Measurements from ENCODE around the gene CCL1. TPM values are rescaled to one million over a fixed set of nuclear protein-coding genes. Genes with fewer than 3 reads are reported as not detected.

CCL1 gene
- total and polyA plus RNA-seq, 2 of the 4 experiments (the other 2 are of a cell fraction): not detected

DNA sequence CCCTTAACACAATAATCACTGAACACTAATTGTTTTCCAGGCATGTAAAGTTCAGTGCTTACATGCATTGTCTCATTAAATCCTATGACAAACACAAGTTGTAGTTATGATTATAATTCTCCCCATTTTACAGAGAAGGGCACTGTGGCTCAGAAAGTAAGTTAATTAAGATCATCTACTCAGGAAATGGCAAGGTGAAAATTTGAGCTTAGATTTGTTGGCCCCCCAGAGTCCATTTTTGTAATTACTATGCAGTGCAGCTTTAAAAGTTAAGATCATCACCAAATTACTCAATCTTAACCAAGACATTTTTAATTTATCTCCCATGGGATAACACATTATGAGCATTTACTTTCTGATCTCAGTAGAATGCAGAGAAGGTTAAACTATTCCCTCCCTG lies 34.2 kb upstream of the CCL1 start:
- H4K5ac ChIP-seq (ENCODE audit: low read depth, low read length): no peak overlapping the region
- H3K56ac ChIP-seq (ENCODE audit: extremely low read depth, insufficient read depth, low read length): no peak overlapping the region
- no peak overlapping the region for H3K23ac ChIP-seq (ENCODE audit: low read depth, low read length)
- BruUV-seq (replicated peaks): no TSS peak
- no peak overlapping the region for H3K4me2 ChIP-seq (ENCODE audit: low read depth, low read length)
- in situ Hi-C loops (cut with MboI; ENCODE audit: low sequenced_read_pairs) (no loop called here), intact Hi-C loops (cut with micrococcal nuclease) (no loop called here), dilution Hi-C loops (cut with HindIII; ENCODE audit: low sequenced_read_pairs, unreplicated experiment) (no loop called here)
- no peaks in the 10 kb centered on the region for H3K4me1 ChIP-seq (ENCODE audit: control insufficient read depth, insufficient read depth, low read length)
- TF ChIP-seq SMC3 (IDR thresholded peaks at IDR 0.05; ENCODE audit: low read depth, low read length) (no peak), CEBPB (IDR thresholded peaks at IDR 0.05; ENCODE audit: low read depth, low read length) (no peak), MXI1 (IDR thresholded peaks at IDR 0.05; ENCODE audit: borderline replicate concordance, low read depth, low read length) (no peak), MAFK (IDR thresholded peaks at IDR 0.05; ENCODE audit: low read depth, low read length) (no peak), CHD1 (IDR thresholded peaks at IDR 0.05; ENCODE audit: low read depth, low read length) (no peak), FOS (IDR thresholded peaks at IDR 0.05; ENCODE audit: low read depth, low read length) (no peak), BHLHE40 (IDR thresholded peaks at IDR 0.05; ENCODE audit: low read depth, low read length) (no peak), NFE2L2 (IDR thresholded peaks at IDR 0.05; ENCODE audit: low read depth, low read length) (no peak), RAD21 (IDR thresholded peaks at IDR 0.05; ENCODE audit: low read length) (no peak), POLR2A (IDR thresholded peaks at IDR 0.05; ENCODE audit: low read depth, low read length) (no peak), RCOR1 (IDR thresholded peaks at IDR 0.05; ENCODE audit: insufficient replicate concordance, low read length) (no peak)
- TF ChIP-seq, protein P1, sequence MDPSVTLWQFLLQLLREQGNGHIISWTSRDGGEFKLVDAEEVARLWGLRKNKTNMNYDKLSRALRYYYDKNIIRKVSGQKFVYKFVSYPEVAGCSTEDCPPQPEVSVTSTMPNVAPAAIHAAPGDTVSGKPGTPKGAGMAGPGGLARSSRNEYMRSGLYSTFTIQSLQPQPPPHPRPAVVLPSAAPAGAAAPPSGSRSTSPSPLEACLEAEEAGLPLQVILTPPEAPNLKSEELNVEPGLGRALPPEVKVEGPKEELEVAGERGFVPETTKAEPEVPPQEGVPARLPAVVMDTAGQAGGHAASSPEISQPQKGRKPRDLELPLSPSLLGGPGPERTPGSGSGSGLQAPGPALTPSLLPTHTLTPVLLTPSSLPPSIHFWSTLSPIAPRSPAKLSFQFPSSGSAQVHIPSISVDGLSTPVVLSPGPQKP (IDR thresholded peaks at IDR 0.05; ENCODE audit: borderline replicate concordance, low read depth, low read length): no peak
- H3K36me3 ChIP-seq (ENCODE audit: control insufficient read depth, insufficient read depth, low read length): no peaks in the 10 kb centered on the region
- ChIA-PET CTCF (no interaction called here), POLR2A (ENCODE audit: unreplicated experiment) (no interaction called here)
- H2BK120ac ChIP-seq (ENCODE audit: low read depth, low read length): no peak overlapping the region
- H2AK9ac ChIP-seq (replicated peaks; ENCODE audit: low read depth, low read length, poor library complexity): no peak overlapping the region
- no peak overlapping the region for H2BK20ac ChIP-seq (ENCODE audit: low read depth, low read length)
- H3K79me1 ChIP-seq (ENCODE audit: low read depth in 1 of 2, low read length in 2 of 2): no peaks in the 10 kb centered on the region
- H3K27me3 ChIP-seq (ENCODE audit: control insufficient read depth, insufficient read depth, low read length): 0 out of 2 replicates have a peak, but pooled peaks cover 4% of the 10 kb centered on the region
- H3K9me1 ChIP-seq (ENCODE audit: insufficient read depth, low read length): no peaks in the 10 kb centered on the region
- H3K9me3 ChIP-seq (ENCODE audit: control insufficient read depth, insufficient read depth, low read length): no peaks in the 10 kb centered on the region
- H4K91ac ChIP-seq (ENCODE audit: insufficient read depth, low read depth, low read length): no peak overlapping the region
- DNase-seq (no peak), ATAC-seq (ENCODE audit: low read depth) (no peak)
- no peak overlapping the region for H3K18ac ChIP-seq (ENCODE audit: low read depth, low read length)
- H4K8ac ChIP-seq (ENCODE audit: low read depth in 2 of 2, low read length in 2 of 2): no peak overlapping the region
- no peak overlapping the region for H3K4ac ChIP-seq (ENCODE audit: low read depth, low read length)
- H3K27ac ChIP-seq (ENCODE audit: insufficient read depth, low read length): no peak overlapping the region
- no peak overlapping the region for H3K14ac ChIP-seq (replicated peaks; ENCODE audit: low read depth, low read length)
- no peak overlapping the region for H2BK15ac ChIP-seq (ENCODE audit: low read depth, low read length)
- no peak overlapping the region for H2AK5ac ChIP-seq (ENCODE audit: low read depth, low read length)
- H2BK5ac ChIP-seq (ENCODE audit: low read depth, low read length, poor library complexity, severe bottlenecking): no peak overlapping the region
- no peak overlapping the region for H3K4me3 ChIP-seq (ENCODE audit: insufficient read depth, low read depth, low read length)
- no peak overlapping the region for H3K9ac ChIP-seq (ENCODE audit: low read depth, low read length)
- H4K20me1 ChIP-seq (ENCODE audit: insufficient read depth, low read length): no peaks in the 10 kb centered on the region
- no peak overlapping the region for H2AFZ ChIP-seq (replicated peaks; ENCODE audit: low read length, poor library complexity)

Data from IMR-90 (cell line).